GM18867 (cell line): ENCODE data around the gene MIEF1.

Experiments used
- ATAC-seq: cut with Tn5 transposase; IDR thresholded peaks from one replicate; pipeline ENCODE4 v1.9.1; 2021; ENCODE audit warnings: mild to moderate bottlenecking, moderate library complexity; ENCODE audit not compliant: unreplicated experiment

Gene MIEF1

GRCh38 chr22:39527481-39527961, 25.4 kb downstream of the MIEF1 start:
- no peak for ATAC-seq

- no peak for ATAC-seq
Observed at GRCh38 chr22:39528080-39528661, 26.1 kb downstream of the MIEF1 start.

- ATAC-seq = peak; percentile 25
Observed at GRCh38 chr22:39528681-39529486, 26.8 kb downstream of the MIEF1 start.

- ATAC-seq = no peak
Observed at GRCh38 chr22:39529487-39529851, 27.4 kb downstream of the MIEF1 start.

GRCh38 chr22:39530116-39530515, 28.0 kb downstream of the MIEF1 start:
- no peak for ATAC-seq

- no peak for ATAC-seq
Observed at GRCh38 chr22:39530692-39531331, 28.7 kb downstream of the MIEF1 start.

- peak; percentile 68 for ATAC-seq
Observed at GRCh38 chr22:39532215-39533073, 30.4 kb downstream of the MIEF1 start, which contains the start of gene RPS19BP1. TSS of gene RPS19BP1 (minus strand) at chr22:39532748. CDS start at chr22:39532738, 10 bp downstream.

GRCh38 chr22:39534092-39534506, 32.0 kb downstream of the MIEF1 start:
- ATAC-seq = no peak

- no peak for ATAC-seq
Observed at GRCh38 chr22:39534591-39535356, 32.7 kb downstream of the MIEF1 start.

- no peak for ATAC-seq
Observed at GRCh38 chr22:39535357-39535725, 33.3 kb downstream of the MIEF1 start.

GRCh38 chr22:39535831-39536449, 33.9 kb downstream of the MIEF1 start:
- no peak for ATAC-seq

- ATAC-seq = no peak
Observed at GRCh38 chr22:39536711-39537110, 34.6 kb downstream of the MIEF1 start.

- no peak for ATAC-seq
Observed at GRCh38 chr22:39537975-39538374, 35.9 kb downstream of the MIEF1 start.

- ATAC-seq = no peak
Observed at GRCh38 chr22:39543095-39543494, 41.0 kb downstream of the MIEF1 start.

GRCh38 chr22:39545386-39546365, 43.6 kb downstream of the MIEF1 start:
- ATAC-seq = no peak

- ATAC-seq = no peak
Observed at GRCh38 chr22:39546889-39547586, 44.9 kb downstream of the MIEF1 start.

GRCh38 chr22:39547587-39547947, 45.5 kb downstream of the MIEF1 start:
- ATAC-seq = no peak

GRCh38 chr22:39553429-39553828, 51.3 kb downstream of the MIEF1 start:
- no peak for ATAC-seq
